HepG2 (cell line): Measurements from ENCODE around the gene LMAN1L. TPM values are rescaled to one million over a fixed set of nuclear protein-coding genes. Genes with fewer than 3 reads are reported as not detected.

Experiments
- AGO1 ChIP-seq: fragments of 200-400 bp; formaldehyde crosslinking; IDR thresholded peaks from 2 replicates; pipeline ENCODE4 v1.6.1; 2017; ENCODE audit warnings: mild to moderate bottlenecking, low read depth, low read length, moderate library complexity; ENCODE audit not compliant: poor library complexity, severe bottlenecking
- ATM ChIP-seq: fragments of 450-650 bp; IDR thresholded peaks from 2 replicates; pipeline ENCODE4 v1.7.1; 2017; ENCODE audit warnings: mild to moderate bottlenecking, borderline replicate concordance
- CEBPZ ChIP-seq: IDR thresholded peaks from 2 replicates; pipeline ENCODE4 v1.6.1; 2012; ENCODE audit warnings: low read length, improper control_type of control experiment
- CREB1 ChIP-seq, 2 experiments: fragments of 450-650 bp in 1 of 2; IDR thresholded peaks; 2 replicates each; pipeline ENCODE4 v1.6.1; 2016 to 2017; ENCODE audit warnings: control low read depth in 1 of 2, mild to moderate bottlenecking in 1 of 2, missing compliant biosample characterization in 1 of 2, missing genetic modification characterization in 1 of 2
- ELF4 ChIP-seq: sonication (generic); formaldehyde crosslinking; IDR thresholded peaks from 2 replicates; pipeline ENCODE4 v1.5.0; 2020; ENCODE audit warnings: missing genetic modification reagents, mild to moderate bottlenecking, moderate library complexity, borderline replicate concordance
- HDAC2 ChIP-seq: sonication (generic); formaldehyde crosslinking; IDR thresholded peaks from 2 replicates; pipeline ENCODE4 v1.4.0; 2020; ENCODE audit warnings: missing genetic modification reagents
- IRF9 ChIP-seq: sonication (generic); formaldehyde crosslinking; IDR thresholded peaks from 2 replicates; pipeline ENCODE4 v1.8.0; 2022; ENCODE audit warnings: missing genetic modification reagents, mild to moderate bottlenecking, borderline replicate concordance
- KDM5A ChIP-seq: fragments of 200-600 bp; sonication (generic); IDR thresholded peaks from 2 replicates; pipeline ENCODE4 v1.7.0; 2018; ENCODE audit warnings: antibody characterized with exemption, mild to moderate bottlenecking, low read length, borderline replicate concordance
- LCORL ChIP-seq, 2 experiments: fragments of 450-650 bp in 1 of 2; sonication (generic) in 1 of 2; formaldehyde crosslinking in 1 of 2; IDR thresholded peaks; 2 replicates each; pipeline versions ENCODE4 v1.5.0 to v1.6.1; 2017 to 2020; ENCODE audit warnings: antibody characterized with exemption in 1 of 2, missing genetic modification reagents in 1 of 2
- SP4 ChIP-seq: sonication (generic); formaldehyde crosslinking; IDR thresholded peaks from 2 replicates; pipeline ENCODE4 v1.8.1; 2023; ENCODE audit warnings: mild to moderate bottlenecking, missing genetic modification reagents
- THAP9 ChIP-seq: sonication (generic); formaldehyde crosslinking; IDR thresholded peaks from 2 replicates; pipeline ENCODE4; 2020; ENCODE audit warnings: missing genetic modification reagents, mild to moderate bottlenecking, borderline replicate concordance
- ZNF121 ChIP-seq: sonication (generic); formaldehyde crosslinking; IDR thresholded peaks from 2 replicates; pipeline ENCODE4 v1.5.0; 2020; ENCODE audit warnings: mild to moderate bottlenecking, missing genetic modification reagents
- ZNF24 ChIP-seq: fragments of 450-650 bp; IDR thresholded peaks from 2 replicates; pipeline ENCODE4 v1.6.1; 2017; ENCODE audit warnings: antibody characterized with exemption, mild to moderate bottlenecking
- polyA plus RNA-seq, 8 experiments: library from polyadenylated mRNA; depleted of rRNA in 3 of 8; stranded (reverse) in 7 of 8; unstranded in 1 of 8; fragments of >200 nt; fragmentation: Illumina TruSeq in 4 of 8; extraction: Trizol in 4 of 8; gene quantifications; 2 replicates each; pipeline versions ENCODE4 v1.2.1 to v1.2.3, GENCODE V29; 2011 to 2016; ENCODE audit warnings: low read depth in 4 of 8, missing spikeins in 1 of 8, mixed read lengths in 1 of 8; ENCODE audit not compliant: insufficient read depth in 1 of 8
- total RNA-seq, 5 experiments: library from RNA; depleted of rRNA; stranded (reverse); fragments of >200 nt; fragmentation: Illumina TruSeq; extraction: Trizol; gene quantifications; 2 replicates each; pipeline ENCODE4 v1.2.3, GENCODE V29; 2016; ENCODE audit warnings: low read depth in 1 of 5
- TF ChIP-seq, protein P1 (sequence below): sonication (generic); formaldehyde crosslinking; IDR thresholded peaks from 2 replicates; pipeline ENCODE4 v1.5.0; 2020; ENCODE audit warnings: mild to moderate bottlenecking, missing genetic modification reagents
- TF ChIP-seq, protein P2 (sequence below): IDR thresholded peaks from 2 replicates; pipeline ENCODE4 v1.6.1; 2016; ENCODE audit warnings: missing genetic modification reagents, missing compliant biosample characterization
- TF ChIP-seq, protein P3 (sequence below): sonication (generic); formaldehyde crosslinking; IDR thresholded peaks from 2 replicates; pipeline ENCODE4 v1.4.0; 2020; ENCODE audit warnings: mild to moderate bottlenecking, missing genetic modification reagents

LMAN1L gene
- total and polyA plus RNA-seq, 2 of the 13 experiments (the other 11 are each of a cell fraction or from before 2014, with no cell fraction given), result not detected

DNA sequence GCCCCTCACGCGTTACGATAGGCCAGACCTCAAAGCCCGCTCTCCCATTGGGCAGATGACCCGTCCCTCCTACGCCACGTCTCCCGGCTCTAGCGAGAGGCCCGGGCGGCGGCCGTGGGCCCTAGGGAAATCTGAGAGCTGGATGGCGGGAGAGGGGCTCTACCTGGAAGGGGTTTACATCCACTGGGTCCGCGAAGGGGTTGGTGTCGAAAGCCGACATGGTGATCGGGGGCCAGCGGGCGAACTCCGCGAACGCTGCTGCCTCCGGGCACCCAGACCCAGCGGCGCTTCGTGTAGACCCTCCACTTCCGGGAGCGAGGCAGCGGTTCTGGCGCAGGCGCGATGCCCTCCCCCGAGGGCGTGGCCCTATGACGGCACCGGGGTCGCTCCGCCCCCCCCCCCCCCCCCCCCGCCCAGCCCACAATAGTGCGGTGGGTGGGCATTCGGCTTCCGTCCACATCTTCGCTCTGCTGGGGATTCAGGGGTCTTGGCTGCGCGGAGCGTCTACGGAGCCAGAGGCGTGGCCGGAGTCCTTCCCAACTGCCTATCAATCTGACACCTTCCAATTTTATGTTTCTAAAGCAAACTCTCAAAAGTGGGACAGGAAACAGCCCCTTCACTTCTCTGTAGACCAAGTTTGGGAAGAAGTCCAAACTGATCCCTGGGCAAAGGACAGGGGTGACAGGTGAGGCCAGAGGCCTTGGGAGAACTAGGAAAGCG, 60.6 kb downstream of the LMAN1L start, which contains the start of gene SCAMP2 (continued):
- TF ChIP-seq ATM (no peak), SP4 (CRISPR knock-in tag) (peak; percentile 85), ELF4 (CRISPR knock-in tag) (peak; percentile 66; the same call in 1 of the 2 replicates), CEBPZ (no peak), AGO1 (peak; percentile 74), LCORL (IDR thresholded peaks at IDR 0.05) (no peak), LCORL (CRISPR knock-in tag; IDR thresholded peaks at IDR 0.05) (peak; percentile 56), HDAC2 (CRISPR knock-in tag) (no peak), ZNF24 (no peak), IRF9 (CRISPR knock-in tag) (peak; percentile 19; the same call in 1 of the 2 replicates), ZNF121 (CRISPR knock-in tag) (no peak), CREB1 (IDR thresholded peaks at IDR 0.05) (peak; percentile 91), CREB1 (CRISPR knock-in tag; IDR thresholded peaks at IDR 0.05) (peak; percentile 88), THAP9 (CRISPR knock-in tag) (peak; percentile 48; the same call in 1 of the 2 replicates), KDM5A (peak; percentile 87)
- TF ChIP-seq, protein P1, sequence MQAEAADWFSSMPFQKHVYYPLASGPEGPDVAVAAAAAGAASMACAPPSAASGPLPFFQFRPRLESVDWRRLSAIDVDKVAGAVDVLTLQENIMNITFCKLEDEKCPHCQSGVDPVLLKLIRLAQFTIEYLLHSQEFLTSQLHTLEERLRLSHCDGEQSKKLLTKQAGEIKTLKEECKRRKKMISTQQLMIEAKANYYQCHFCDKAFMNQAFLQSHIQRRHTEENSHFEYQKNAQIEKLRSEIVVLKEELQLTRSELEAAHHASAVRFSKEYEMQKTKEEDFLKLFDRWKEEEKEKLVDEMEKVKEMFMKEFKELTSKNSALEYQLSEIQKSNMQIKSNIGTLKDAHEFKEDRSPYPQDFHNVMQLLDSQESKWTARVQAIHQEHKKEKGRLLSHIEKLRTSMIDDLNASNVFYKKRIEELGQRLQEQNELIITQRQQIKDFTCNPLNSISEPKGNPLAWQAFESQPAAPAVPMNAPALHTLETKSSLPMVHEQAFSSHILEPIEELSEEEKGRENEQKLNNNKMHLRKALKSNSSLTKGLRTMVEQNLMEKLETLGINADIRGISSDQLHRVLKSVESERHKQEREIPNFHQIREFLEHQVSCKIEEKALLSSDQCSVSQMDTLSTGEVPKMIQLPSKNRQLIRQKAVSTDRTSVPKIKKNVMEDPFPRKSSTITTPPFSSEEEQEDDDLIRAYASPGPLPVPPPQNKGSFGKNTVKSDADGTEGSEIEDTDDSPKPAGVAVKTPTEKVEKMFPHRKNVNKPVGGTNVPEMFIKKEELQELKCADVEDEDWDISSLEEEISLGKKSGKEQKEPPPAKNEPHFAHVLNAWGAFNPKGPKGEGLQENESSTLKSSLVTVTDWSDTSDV (CRISPR knock-in tag), result peak; percentile 77; the same call in 1 of the 2 replicates
- TF ChIP-seq, protein P2, sequence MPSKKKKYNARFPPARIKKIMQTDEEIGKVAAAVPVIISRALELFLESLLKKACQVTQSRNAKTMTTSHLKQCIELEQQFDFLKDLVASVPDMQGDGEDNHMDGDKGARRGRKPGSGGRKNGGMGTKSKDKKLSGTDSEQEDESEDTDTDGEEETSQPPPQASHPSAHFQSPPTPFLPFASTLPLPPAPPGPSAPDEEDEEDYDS (CRISPR knock-in tag), result peak; percentile 27; the same call in 1 of the 2 replicates
- TF ChIP-seq, protein P3, sequence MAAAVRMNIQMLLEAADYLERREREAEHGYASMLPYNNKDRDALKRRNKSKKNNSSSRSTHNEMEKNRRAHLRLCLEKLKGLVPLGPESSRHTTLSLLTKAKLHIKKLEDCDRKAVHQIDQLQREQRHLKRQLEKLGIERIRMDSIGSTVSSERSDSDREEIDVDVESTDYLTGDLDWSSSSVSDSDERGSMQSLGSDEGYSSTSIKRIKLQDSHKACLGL (CRISPR knock-in tag), result peak; percentile 68; the same call in 1 of the 2 replicates
